GM19240 (cell line): ENCODE measurements around the gene ABCB10.
"Not testable (repeated sequence)": the region's sequence is repeated elsewhere in the genome, so short reads cannot be mapped to it uniquely, and the experiment has no call there.

Experiments
- DNase-seq: peaks from one replicate; pipeline ENCODE4 v3.0.0; 2011; ENCODE audit warnings: low spot score; ENCODE audit not compliant: insufficient read length

ABCB10 gene

GRCh38 chr1:229475859-229476258 is 82.6 kb downstream of the ABCB10 start:
- not testable (repeated sequence) for DNase-seq

GRCh38 chr1:229474509-229474908 is 84.0 kb downstream of the ABCB10 start:
- DNase-seq: no peak

GRCh38 chr1:229471175-229471574 is 87.3 kb downstream of the ABCB10 start:
- no peak for DNase-seq

- DNase-seq: no peak
These were observed 88.0 kb downstream of the ABCB10 start for GRCh38 chr1:229470406-229471043.

- no peak for DNase-seq
These were observed 91.6 kb downstream of the ABCB10 start for GRCh38 chr1:229466887-229467286.
